K562 (cell line): ENCODE data around the gene SMAD1. TPM values are rescaled to one million over a fixed set of nuclear protein-coding genes. Genes with fewer than 3 reads are reported as not detected.

Experiments used
- ATAC-seq: fragments of 200-7000 bp; cut with Tn5 transposase; 3 replicates; pipeline ENCODE4 v1.9.1; 2020; ENCODE audit warnings: moderate library complexity
- BruUV-seq: library from RNA; stranded (reverse); fragments of 400-500 nt; replicated peaks from 2 replicates; lab custom pipeline; 2021; lab: Mats Ljungman, UMichigan
- CTCF ChIA-PET: fragments of 300-600 bp; formaldehyde crosslinking; extraction: SDS; loops from one replicate; lab custom pipeline; 2021; ENCODE audit warnings: low intra/inter-chr PET ratio; lab: Yijun Ruan, JAX
- POLR2A ChIA-PET: fragments of 300-600, 350-650 bp; sonication (Branson Sonifier 250); formaldehyde crosslinking; extraction: SDS; loops from one replicate; lab custom pipeline; 2021; ENCODE audit warnings: antibody characterized with exemption, inconsistent platforms; lab: Yijun Ruan, JAX
- DNase-seq, 4 experiments: peaks; one replicate each; pipeline versions ENCODE4 v3.0.0 to v3.0.0-alpha.2; 2011 to 2018; ENCODE audit warnings: low spot score in 3 of 4, mixed read lengths in 3 of 4; ENCODE audit errors: extremely low read depth in 1 of 4
- FAIRE-seq: peaks from 2 replicates; lab custom pipeline; 2011; peaks lifted over from hg19 to GRCh38; lab: Jason Lieb, UNC
- H2AFZ ChIP-seq: 2 replicates; pipeline ENCODE4 v1.6.0; 2011; ENCODE audit warnings: low read depth, low read length, control low read depth, inconsistent platforms
- H3K27ac ChIP-seq: fragments of 200-600 bp; 3 replicates; pipeline ENCODE4 v1.8.0; 2011; ENCODE audit warnings: low read depth, mild to moderate bottlenecking, control low read depth, inconsistent platforms, low read length, moderate library complexity, mixed read lengths; ENCODE audit errors: extremely low read depth
- H3K27me3 ChIP-seq, 2 experiments: fragments of 300-600 bp in 1 of 2; 2 replicates in 1 of 2; 3 replicates in 1 of 2; pipeline versions ENCODE4 v1.6.0 to v1.8.0; 2011; ENCODE audit warnings: inconsistent platforms in 2 of 2, low read length in 2 of 2, mild to moderate bottlenecking in 1 of 2, mixed read lengths in 1 of 2, moderate library complexity in 1 of 2; ENCODE audit not compliant: control insufficient read depth in 2 of 2, insufficient read depth in 2 of 2
- H3K36me3 ChIP-seq: fragments of 300-600 bp; 3 replicates; pipeline ENCODE4 v1.8.0; 2011; ENCODE audit warnings: mild to moderate bottlenecking, low read length, inconsistent platforms; ENCODE audit not compliant: control insufficient read depth, insufficient read depth
- H3K4me1 ChIP-seq, 2 experiments: fragments of 200-600 bp in 1 of 2; replicated peaks in 1 of 2; 2 replicates in 1 of 2; 3 replicates in 1 of 2; pipeline versions ENCODE4 v1.5.1 to v1.8.0; 2011; ENCODE audit warnings: inconsistent platforms in 2 of 2, low read length in 2 of 2, mild to moderate bottlenecking in 1 of 2, mixed read lengths in 1 of 2, moderate library complexity in 1 of 2; ENCODE audit not compliant: control insufficient read depth in 2 of 2, insufficient read depth in 2 of 2
- H3K4me2 ChIP-seq: 2 replicates; pipeline ENCODE4 v1.6.1; 2011; ENCODE audit warnings: low read length, control low read depth, inconsistent platforms, mixed read lengths; ENCODE audit not compliant: insufficient read depth
- H3K4me3 ChIP-seq: fragments of 200-600 bp; sonication (generic), shearing (Covaris generic); 2 replicates; pipeline ENCODE4 v1.5.1; 2016; ENCODE audit warnings: control low read depth, inconsistent platforms
- H3K79me2 ChIP-seq: fragments of 200-600 bp; 3 replicates; pipeline ENCODE4 v1.8.0; 2011; ENCODE audit warnings: low read length, inconsistent platforms; ENCODE audit not compliant: control insufficient read depth, insufficient read depth
- H3K9ac ChIP-seq, 2 experiments: 2 replicates each; pipeline versions ENCODE4 v1.6.0 to v1.6.1; 2011; ENCODE audit warnings: low read depth in 2 of 2, low read length in 2 of 2, control low read depth in 1 of 2, inconsistent platforms in 1 of 2, mild to moderate bottlenecking in 1 of 2, mixed read lengths in 1 of 2; ENCODE audit not compliant: insufficient read depth in 1 of 2
- H3K9me1 ChIP-seq: one replicate; pipeline ENCODE4 v1.6.0; 2011; ENCODE audit warnings: inconsistent platforms, mild to moderate bottlenecking, low read length, moderate library complexity; ENCODE audit not compliant: control insufficient read depth, insufficient read depth
- H3K9me3 ChIP-seq: replicated peaks from 2 replicates; pipeline ENCODE4 v1.5.1; 2011; ENCODE audit warnings: low read depth, low read length, inconsistent platforms; ENCODE audit not compliant: control insufficient read depth, insufficient read depth
- H4K20me1 ChIP-seq: replicated peaks from 2 replicates; pipeline ENCODE4 v1.6.1; 2011; ENCODE audit warnings: low read length, inconsistent platforms, mixed read lengths; ENCODE audit not compliant: control insufficient read depth, insufficient read depth
- ATF1 ChIP-seq, 2 experiments: fragments of 450-650 bp in 1 of 2; IDR thresholded peaks; 2 replicates each; pipeline ENCODE4 v1.6.1; 2016; ENCODE audit warnings: missing compliant biosample characterization in 1 of 2, missing genetic modification characterization in 1 of 2
- CC2D1A ChIP-seq: fragments of 450-650 bp; IDR thresholded peaks from 2 replicates; pipeline ENCODE4 v1.6.1; 2017; ENCODE audit warnings: mild to moderate bottlenecking
- CREB1 ChIP-seq, 2 experiments: sonication (generic) in 1 of 2; formaldehyde crosslinking in 1 of 2; IDR thresholded peaks; 2 replicates each; pipeline versions ENCODE4 v1.6.1 to v1.8.0; 2012 to 2022; ENCODE audit warnings: inconsistent platforms in 1 of 2, mild to moderate bottlenecking in 1 of 2, missing genetic modification reagents in 1 of 2, moderate library complexity in 1 of 2
- MECOM ChIP-seq: fragments of 250-450 bp; sonication (Bioruptor Pico); IDR thresholded peaks from 2 replicates; pipeline ENCODE4 v1.8.0; 2022; ENCODE audit warnings: inconsistent platforms
- NR1H2 ChIP-seq: sonication (generic); formaldehyde crosslinking; IDR thresholded peaks from 2 replicates; pipeline ENCODE4 v1.4.0; 2020; ENCODE audit warnings: mild to moderate bottlenecking, missing genetic modification reagents
- SIN3B ChIP-seq: fragments of 450-650 bp; IDR thresholded peaks from 2 replicates; pipeline ENCODE4 v1.6.1; 2017; ENCODE audit warnings: low read depth, mild to moderate bottlenecking, moderate library complexity
- SMARCC2 ChIP-seq: fragments of 450-650 bp; IDR thresholded peaks from 2 replicates; pipeline ENCODE4 v1.6.1; 2017; ENCODE audit warnings: antibody characterized with exemption, moderate library complexity, mild to moderate bottlenecking, low read depth
- ZSCAN32 ChIP-seq: fragments of 450-650 bp; formaldehyde crosslinking; IDR thresholded peaks from 2 replicates; pipeline ENCODE4 v1.4.0; 2020; ENCODE audit warnings: mild to moderate bottlenecking, moderate library complexity
- WGBS: fragments of 100-300 bp; shearing (Covaris generic); methylation state at CpG from one replicate; pipeline ENCODE4 v1.1.6; 2016; ENCODE audit warnings: low coverage, mixed read lengths; ENCODE audit not compliant: insufficient coverage; ENCODE audit errors: missing lambda C conversion rate; 5-methylcytosine and 5-hydroxymethylcytosine counted together
- in situ Hi-C: fragments of 300-500 bp; cut with MboI; formaldehyde crosslinking; loops from 4 replicates; pipeline ENCODE4 v1.15.0; 2018; ENCODE audit warnings: inconsistent platforms, mixed read lengths
- intact Hi-C: fragments of 100-400 bp; cut with micrococcal nuclease; formaldehyde crosslinking; loops from 2 replicates; pipeline ENCODE4 v1.14.2; 2022
- polyA plus RNA-seq, 8 experiments: library from polyadenylated mRNA; depleted of rRNA in 4 of 8; stranded (reverse) in 5 of 8; unstranded in 3 of 8; fragments of >200 nt; fragmentation: Nextera tagmentation in 2 of 8; fragmentation: Illumina TruSeq in 1 of 8; extraction: Ambion mirVana in 2 of 8; extraction: Trizol in 1 of 8; gene quantifications; 2 replicates each; pipeline versions ENCODE4 v1.2.1 to v1.2.3, GENCODE V29; 2011 to 2014; ENCODE audit warnings: inconsistent platforms in 1 of 8, missing spikeins in 1 of 8
- total RNA-seq, 7 experiments: library from RNA; depleted of rRNA in 6 of 7; stranded (reverse); fragments of >200 nt in 6 of 7; fragmentation: Illumina TruSeq in 2 of 7; extraction: Trizol in 2 of 7; gene quantifications; 2 replicates each; pipeline versions ENCODE4 v1.2.1 to v1.2.3, GENCODE V29; 2011 to 2021; ENCODE audit warnings: low replicate concordance in 1 of 7
- TF ChIP-seq, protein P1 (sequence below): sonication (generic); formaldehyde crosslinking; IDR thresholded peaks from 2 replicates; pipeline ENCODE4 v1.8.0; 2022; ENCODE audit warnings: missing genetic modification reagents, mild to moderate bottlenecking, borderline replicate concordance

SMAD1 gene
- total and polyA plus RNA-seq, 9 of the 15 experiments (the other 6 are each of a cell fraction or from before 2014, with no cell fraction given), result 0.05 to 0.54 (median 0.21) TPM; not detected in 3

DNA sequence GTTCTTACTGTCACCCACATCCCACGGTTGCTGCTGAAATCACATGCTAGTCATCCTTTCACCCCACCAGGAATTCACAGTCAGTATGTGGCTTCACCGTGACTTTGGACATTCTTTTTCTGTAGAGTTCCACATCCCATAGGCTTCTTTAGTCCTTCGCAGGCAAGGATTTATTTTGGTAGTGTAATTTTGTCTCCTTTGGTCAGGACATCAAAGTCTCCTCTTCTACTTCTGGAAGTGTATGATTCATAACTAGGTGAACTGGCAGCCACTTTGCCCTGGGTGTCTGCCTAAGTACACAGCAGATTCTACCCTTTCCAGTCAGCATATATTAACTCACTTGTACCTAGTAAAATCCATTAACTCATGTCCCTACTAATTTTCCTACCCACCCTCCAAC, 99.3 kb downstream of the SMAD1 start:
- POLR2A ChIA-PET, result interaction anchor here (0.7 kb wide), 1 partner anchor 182 kb away, joined by 3 read pairs; no protein-coding TSS in a partner anchor
- FAIRE-seq (no peak), ATAC-seq (no peak), DNase-seq (no peak)
- Histone ChIP-seq H3K36me3 (no peaks in the 10 kb centered on the region), H3K9me1 (no peaks in the 10 kb centered on the region)
- intact Hi-C loops, result no loop called here
- TF ChIP-seq NR1H2 (CRISPR knock-in tag) (no peak), SIN3B (no peak)
- TF ChIP-seq, all 486 proteins: peak for 0
- in situ Hi-C loops, result no loop called here
- Histone ChIP-seq H3K27ac (no peak overlapping the region), H3K4me3 (no peak overlapping the region), H3K9ac (no peak overlapping the region), H3K4me2 (no peak overlapping the region), H3K27me3 (no peaks in the 10 kb centered on the region), H4K20me1 (no peaks in the 10 kb centered on the region), H3K9me3 (no peaks in the 10 kb centered on the region), H2AFZ (no peak overlapping the region), H3K4me1 (no peaks in the 10 kb centered on the region), H3K79me2 (no peaks in the 10 kb centered on the region)
- no TSS peak for BruUV-seq
- CTCF ChIA-PET, result no interaction called here
- WGBS, result 0% methylated on average over 3 of the region's 3 CpGs

DNA sequence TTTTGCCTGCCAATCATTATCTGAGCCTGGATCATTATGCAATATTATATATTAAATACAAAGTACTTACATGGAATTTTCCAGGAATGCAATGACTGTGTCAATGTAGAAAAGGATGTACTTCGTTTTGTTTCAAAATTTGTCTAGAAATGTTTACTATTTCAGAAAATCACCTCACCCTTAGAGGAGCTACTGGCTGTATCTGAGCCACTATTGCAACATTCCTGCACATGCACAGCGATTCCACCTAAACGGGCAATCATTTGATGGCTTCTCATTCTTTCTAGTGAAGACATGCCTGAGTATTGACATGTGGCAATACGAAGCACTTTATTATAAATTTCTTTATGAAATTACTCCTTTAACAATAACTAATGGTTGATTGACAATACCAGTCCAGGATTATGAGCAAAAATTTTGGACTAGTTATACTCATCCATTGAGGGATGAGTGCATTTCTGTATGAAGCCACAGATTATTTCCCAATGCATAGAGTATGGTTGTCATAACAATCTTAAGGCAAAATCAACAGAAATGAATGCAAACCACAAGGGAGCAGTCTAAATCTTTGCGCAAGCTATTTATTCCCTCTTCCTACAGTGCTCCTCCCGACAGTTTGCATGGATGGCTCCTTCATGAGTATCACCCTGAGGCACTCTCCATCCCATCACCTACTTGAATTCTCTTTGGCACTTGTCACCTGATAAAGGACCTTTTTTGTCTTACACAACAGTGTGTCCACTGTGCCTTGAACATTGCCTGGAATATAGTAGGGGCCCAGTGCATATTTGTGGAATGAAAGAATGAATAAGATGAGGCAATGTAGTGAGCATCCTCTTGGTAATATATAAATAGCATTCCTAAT, 101.8 kb downstream of the SMAD1 start:
- FAIRE-seq, result no peak
- in situ Hi-C loops, result no loop called here
- WGBS, result 1% methylated on average over 6 of the region's 6 CpGs

More for the DNA sequence above, 101.8 kb downstream of the SMAD1 start:
- Histone ChIP-seq H3K9me3 (no peaks in the 10 kb centered on the region), H4K20me1 (no peaks in the 10 kb centered on the region), H3K36me3 (no peaks in the 10 kb centered on the region), H3K27ac (no peak overlapping the region), H3K79me2 (no peaks in the 10 kb centered on the region), H3K9me1 (no peaks in the 10 kb centered on the region), H2AFZ (no peak overlapping the region), H3K4me2 (no peak overlapping the region), H3K4me1 (no peaks in the 10 kb centered on the region), H3K9ac (no peak overlapping the region), H3K4me3 (no peak overlapping the region), H3K27me3 (no peaks in the 10 kb centered on the region)
- no peak for DNase-seq
- no TSS peak for BruUV-seq
- no peak for TF ChIP-seq ATF1 (CRISPR knock-in tag; IDR thresholded peaks at IDR 0.05)
- no peak for TF ChIP-seq ATF1 (tag; IDR thresholded peaks at IDR 0.05)
- TF ChIP-seq, protein P1, sequence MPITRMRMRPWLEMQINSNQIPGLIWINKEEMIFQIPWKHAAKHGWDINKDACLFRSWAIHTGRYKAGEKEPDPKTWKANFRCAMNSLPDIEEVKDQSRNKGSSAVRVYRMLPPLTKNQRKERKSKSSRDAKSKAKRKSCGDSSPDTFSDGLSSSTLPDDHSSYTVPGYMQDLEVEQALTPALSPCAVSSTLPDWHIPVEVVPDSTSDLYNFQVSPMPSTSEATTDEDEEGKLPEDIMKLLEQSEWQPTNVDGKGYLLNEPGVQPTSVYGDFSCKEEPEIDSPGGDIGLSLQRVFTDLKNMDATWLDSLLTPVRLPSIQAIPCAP, result no peak
- no peak for TF ChIP-seq CREB1 (IDR thresholded peaks at IDR 0.05)
- no peak for TF ChIP-seq CREB1 (CRISPR knock-in tag; IDR thresholded peaks at IDR 0.05)
- no peak for TF ChIP-seq MECOM (CRISPR knock-in tag)
- TF ChIP-seq ZSCAN32 (CRISPR knock-in tag), result no peak
- no peak for TF ChIP-seq CC2D1A
- no peak for TF ChIP-seq SMARCC2
- no peak for ATAC-seq
- intact Hi-C loops, result no loop called here
- ChIA-PET POLR2A (no interaction called here), CTCF (no interaction called here)
